H9 (cell line): ENCODE data around the gene TFF1. TPM values are rescaled to one million over a fixed set of nuclear protein-coding genes. Genes with fewer than 3 reads are reported as not detected.

Experiments
- DNase-seq: peaks from one replicate; pipeline ENCODE4 v3.0.0-alpha.2; 2017
- H2AFZ ChIP-seq: one replicate; pipeline ENCODE4 v1.6.1; 2013; ENCODE audit warnings: mild to moderate bottlenecking, low read length, control low read depth, moderate library complexity
- H2AK5ac ChIP-seq: 2 replicates; pipeline ENCODE4 v1.6.1; 2013; ENCODE audit warnings: low read length, control low read depth, mixed read lengths; ENCODE audit not compliant: insufficient read length
- H2BK120ac ChIP-seq: one replicate; pipeline ENCODE4 v1.6.1; 2013; ENCODE audit warnings: low read depth, mild to moderate bottlenecking, low read length, control low read depth, inconsistent platforms; ENCODE audit not compliant: poor library complexity, severe bottlenecking
- H2BK12ac ChIP-seq: 2 replicates; pipeline ENCODE4 v1.6.1; 2013; ENCODE audit warnings: low read length, control low read depth, mixed read lengths, low read depth; ENCODE audit not compliant: insufficient read length
- H2BK15ac ChIP-seq: 2 replicates; pipeline ENCODE4 v1.6.1; 2013; ENCODE audit warnings: low read depth, low read length, control low read depth
- H2BK20ac ChIP-seq: one replicate; pipeline ENCODE4 v1.6.1; 2013; ENCODE audit warnings: low read depth, mild to moderate bottlenecking, low read length, control low read depth, inconsistent platforms; ENCODE audit not compliant: poor library complexity, severe bottlenecking
- H2BK5ac ChIP-seq: 2 replicates; pipeline ENCODE4 v1.6.1; 2013; ENCODE audit warnings: low read length, control low read depth, mixed read lengths; ENCODE audit not compliant: insufficient read length
- H3K14ac ChIP-seq: 2 replicates; pipeline ENCODE4 v1.6.1; 2013; ENCODE audit warnings: low read length, control low read depth; ENCODE audit not compliant: insufficient read depth
- H3K18ac ChIP-seq: 2 replicates; pipeline ENCODE4 v1.6.1; 2013; ENCODE audit warnings: low read depth, mild to moderate bottlenecking, mixed read lengths, low read length, control low read depth; ENCODE audit not compliant: insufficient read length
- H3K23ac ChIP-seq: 2 replicates; pipeline ENCODE4 v1.6.1; 2013; ENCODE audit warnings: low read length, control low read depth, mixed read lengths, low read depth; ENCODE audit not compliant: insufficient read length
- H3K23me2 ChIP-seq: 2 replicates; pipeline ENCODE4 v1.6.1; 2013; ENCODE audit warnings: low read depth, mild to moderate bottlenecking, mixed read lengths, low read length, control low read depth; ENCODE audit not compliant: insufficient read length, poor library complexity, severe bottlenecking
- H3K27ac ChIP-seq: 2 replicates; pipeline ENCODE4 v1.5.1; 2013; ENCODE audit warnings: low read length, control low read depth, mixed read lengths, low read depth; ENCODE audit not compliant: insufficient read length
- H3K27me3 ChIP-seq: 2 replicates; pipeline ENCODE4 v1.6.1; 2013; ENCODE audit warnings: low read length, control low read depth, inconsistent platforms; ENCODE audit not compliant: insufficient read depth
- H3K4ac ChIP-seq: 2 replicates; pipeline ENCODE4 v1.6.1; 2013; ENCODE audit warnings: low read depth, mild to moderate bottlenecking, control low read depth, inconsistent platforms, low read length, moderate library complexity
- H3K4me1 ChIP-seq: 2 replicates; pipeline ENCODE4 v1.6.1; 2013; ENCODE audit warnings: low read length, control low read depth, inconsistent platforms; ENCODE audit not compliant: insufficient read depth
- H3K4me2 ChIP-seq: 2 replicates; pipeline ENCODE4 v1.6.1; 2013; ENCODE audit warnings: low read length, control low read depth, mixed read lengths; ENCODE audit not compliant: insufficient read length, insufficient read depth
- H3K56ac ChIP-seq: 2 replicates; pipeline ENCODE4 v1.6.1; 2013; ENCODE audit warnings: low read depth, mild to moderate bottlenecking, mixed read lengths, low read length, control low read depth; ENCODE audit not compliant: insufficient read length
- H3K79me1 ChIP-seq: 2 replicates; pipeline ENCODE4 v1.6.1; 2013; ENCODE audit warnings: low read depth, mild to moderate bottlenecking, moderate library complexity, low read length, control low read depth, inconsistent platforms; ENCODE audit not compliant: insufficient read depth, poor library complexity, severe bottlenecking
- H3K79me2 ChIP-seq: 2 replicates; pipeline ENCODE4 v1.6.1; 2013; ENCODE audit warnings: low read length, control low read depth, inconsistent platforms; ENCODE audit not compliant: insufficient read depth
- H3K9ac ChIP-seq: 2 replicates; pipeline ENCODE4 v1.6.1; 2013; ENCODE audit warnings: low read length, control low read depth, mixed read lengths; ENCODE audit not compliant: insufficient read length; ENCODE audit errors: extremely low read depth
- H3K9me3 ChIP-seq: one replicate; pipeline ENCODE4 v1.6.1; 2013; ENCODE audit warnings: low read depth, low read length, inconsistent platforms; ENCODE audit not compliant: control insufficient read depth
- H3T11ph ChIP-seq: one replicate; pipeline ENCODE4 v1.6.1; 2013; ENCODE audit warnings: mild to moderate bottlenecking, low read length, control low read depth, inconsistent platforms
- H4K20me1 ChIP-seq: one replicate; pipeline ENCODE4 v1.6.1; 2013; ENCODE audit not compliant: control insufficient read depth, insufficient read length, insufficient read depth
- H4K5ac ChIP-seq: 2 replicates; pipeline ENCODE4 v1.6.1; 2013; ENCODE audit warnings: low read depth, mild to moderate bottlenecking, mixed read lengths, low read length, control low read depth; ENCODE audit not compliant: insufficient read length
- H4K8ac ChIP-seq: replicated peaks from 2 replicates; pipeline ENCODE4 v1.6.1; 2013; ENCODE audit warnings: low read length, control low read depth, mixed read lengths, low read depth; ENCODE audit not compliant: insufficient read length
- H4K91ac ChIP-seq: 2 replicates; pipeline ENCODE4 v1.6.1; 2013; ENCODE audit warnings: low read depth, mild to moderate bottlenecking, moderate library complexity, mixed read lengths, low read length, control low read depth; ENCODE audit not compliant: insufficient read length
- H3K27ac Mint-ChIP-seq, 3 experiments: 2 replicates in 2 of 3; 3 replicates in 1 of 3; pipeline ENCODE4 v1.8.0; 2020 to 2021; ENCODE audit warnings: mixed read lengths in 3 of 3, mild to moderate bottlenecking in 1 of 3, moderate library complexity in 1 of 3
- H3K27me3 Mint-ChIP-seq: 2 replicates; pipeline ENCODE4 v1.8.0; 2021; ENCODE audit warnings: low read depth, mild to moderate bottlenecking, moderate library complexity, mixed read lengths
- H3K36me3 Mint-ChIP-seq, 3 experiments: 2 replicates in 2 of 3; 3 replicates in 1 of 3; pipeline ENCODE4 v1.8.0; 2020 to 2021; ENCODE audit warnings: low read depth in 3 of 3, mixed read lengths in 3 of 3; ENCODE audit not compliant: insufficient read depth in 1 of 3
- H3K4me1 Mint-ChIP-seq, 2 experiments: 2 replicates each; pipeline ENCODE4 v1.8.0; 2020; ENCODE audit warnings: mixed read lengths in 2 of 2
- H3K4me3 Mint-ChIP-seq, 2 experiments: 2 replicates in 1 of 2; 3 replicates in 1 of 2; pipeline ENCODE4 v1.8.0; 2020 to 2021; ENCODE audit warnings: mild to moderate bottlenecking in 2 of 2, mixed read lengths in 2 of 2, moderate library complexity in 1 of 2
- H3K9me3 Mint-ChIP-seq, 2 experiments: 2 replicates in 1 of 2; 3 replicates in 1 of 2; pipeline ENCODE4 v1.8.0; 2020; ENCODE audit warnings: mild to moderate bottlenecking in 2 of 2, mixed read lengths in 2 of 2, moderate library complexity in 1 of 2
- CTCF ChIP-seq: fragments of 200-600 bp; sonication (generic); conservative IDR thresholded peaks from 3 replicates; pipeline ENCODE4 v1.8.0; 2021; ENCODE audit warnings: antibody characterized with exemption, mild to moderate bottlenecking
- WGBS: extraction: QIAGEN DNeasy Blood & Tissue Kit; methylation state at CpG from one replicate; pipeline ENCODE4 v1.1.7; 2013; ENCODE audit warnings: missing lambda C conversion rate, low lambda C conversion rate, mixed read lengths; ENCODE audit not compliant: insufficient read length; ENCODE audit errors: extremely low coverage; 5-methylcytosine and 5-hydroxymethylcytosine counted together
- total RNA-seq: library from RNA; stranded (reverse); gene quantifications from 2 replicates; pipeline ENCODE4 v1.2.1, GENCODE V29; 2021

TFF1 gene
- total RNA-seq, 1 experiment from 2014 or later: not detected

GRCh38 chr21:42401820-42402251 lies 35.5 kb upstream of the TFF1 start:
- no peak for TF ChIP-seq CTCF
- Histone ChIP-seq H2BK5ac (no peak overlapping the region), H3K79me1 (no peaks in the 10 kb centered on the region), H3T11ph (no peak overlapping the region), H3K9me3 (no peaks in the 10 kb centered on the region), H2AFZ (no peak overlapping the region), H2AK5ac (no peak overlapping the region), H3K9ac (no peak overlapping the region), H4K5ac (no peak overlapping the region), H3K14ac (no peak overlapping the region), H3K56ac (no peak overlapping the region), H2BK20ac (no peak overlapping the region), H3K18ac (no peak overlapping the region), H4K8ac (no peak overlapping the region), H4K20me1 (no peaks in the 10 kb centered on the region), H3K23me2 (no peaks in the 10 kb centered on the region), H3K4me2 (no peak overlapping the region), H2BK12ac (no peak overlapping the region), H2BK15ac (no peak overlapping the region), H3K23ac (no peak overlapping the region), H3K4me1 (no peaks in the 10 kb centered on the region), H4K91ac (no peak overlapping the region), H3K27ac (no peak overlapping the region), H2BK120ac (no peak overlapping the region), H3K4ac (no peak overlapping the region), H3K79me2 (no peaks in the 10 kb centered on the region), H3K27me3 (no peaks in the 10 kb centered on the region)
- DNase-seq: no peak
- no CpG with 5 or more reads among the region's 2 CpGs for WGBS
- Mint-ChIP-seq H3K36me3 (no peaks in the 10 kb centered on the region), H3K27ac (no peak overlapping the region), H3K4me3 (no peak overlapping the region), H3K9me3 (no peaks in the 10 kb centered on the region), H3K27me3 (peaks cover 3% of the 10 kb centered on the region), H3K4me1 (peaks cover 10 to 14% of the 10 kb centered on the region in 2 experiments)
